ENCODE results near the gene DCUN1D2.

Gene DCUN1D2

GRCh38 chr13:113490496-113491417, at the start of gene DCUN1D2:
DCUN1D2 (minus strand) TSS chr13:113490711; CDS start chr13:113490669, 42 bp downstream.
- intact Hi-C loops (cut with DNase I), result no loop called here
- peak; percentile 74 to 97 (median 93) for DNase-seq

- no peak for DNase-seq
- intact Hi-C loops (cut with DNase I), result no loop called here
Measured at GRCh38 chr13:113539822-113540221, 49.3 kb upstream of the DCUN1D2 start.

- intact Hi-C loops (cut with DNase I), result no loop called here
- peak in 2 of 42 donors; percentile 7 to 23 for DNase-seq
Measured at GRCh38 chr13:113539176-113539575, 48.7 kb upstream of the DCUN1D2 start.

- DNase-seq, result peak in 2 of 42 donors; percentile 12 to 40
- intact Hi-C loops (cut with DNase I), result no loop called here
Measured at GRCh38 chr13:113538689-113539058, 48.2 kb upstream of the DCUN1D2 start.

- peak in 4 of 42 donors; percentile 1 to 21 (median 6) for DNase-seq
- intact Hi-C loops (cut with DNase I), result no loop called here
Measured at GRCh38 chr13:113537909-113538688, 47.6 kb upstream of the DCUN1D2 start.

GRCh38 chr13:113537205-113537604, 46.7 kb upstream of the DCUN1D2 start:
- intact Hi-C loops (cut with DNase I), result no loop called here
- DNase-seq, result peak in 4 of 42 donors; percentile 8 to 23 (median 16)

GRCh38 chr13:113536461-113537110, 46.1 kb upstream of the DCUN1D2 start:
- peak in 4 of 42 donors; percentile 5 to 28 (median 21) for DNase-seq

GRCh38 chr13:113535381-113535781, 44.9 kb upstream of the DCUN1D2 start:
- DNase-seq, result peak in 3 of 42 donors; percentile 7 to 9 (median 9)
- intact Hi-C loops (cut with DNase I), result no loop called here

More at GRCh38 chr13:113536461-113537110, 46.1 kb upstream of the DCUN1D2 start:
- intact Hi-C loops (cut with DNase I), result no loop called here

GRCh38 chr13:113534236-113534860, 43.8 kb upstream of the DCUN1D2 start:
- peak in 2 of 42 donors; percentile 11 to 33 for DNase-seq
- intact Hi-C loops (cut with DNase I), result no loop called here

- intact Hi-C loops (cut with DNase I), result no loop called here
- peak in 3 of 42 donors; percentile 14 to 23 (median 23) for DNase-seq
Measured at GRCh38 chr13:113533161-113533840, 42.8 kb upstream of the DCUN1D2 start.

- peak in 17 of 42 donors; percentile 19 to 58 (median 38) for DNase-seq
- intact Hi-C loops (cut with DNase I), result no loop called here
Measured at GRCh38 chr13:113532156-113532806, 41.8 kb upstream of the DCUN1D2 start.

GRCh38 chr13:113531041-113531873, 40.7 kb upstream of the DCUN1D2 start:
- intact Hi-C loops (cut with DNase I), result no loop called here
- peak in 3 of 42 donors; percentile 7 to 35 (median 23) for DNase-seq

- intact Hi-C loops (cut with DNase I), result no loop called here
- peak in 1 of 42 donors; percentile 6 for DNase-seq
Measured at GRCh38 chr13:113528813-113529180, 38.3 kb upstream of the DCUN1D2 start.

GRCh38 chr13:113528101-113528812, 37.7 kb upstream of the DCUN1D2 start:
- DNase-seq, result peak in 3 of 42 donors; percentile 1 to 9 (median 5)
- intact Hi-C loops (cut with DNase I), result no loop called here

- peak in 3 of 42 donors; percentile 2 to 9 (median 8) for DNase-seq
- intact Hi-C loops (cut with DNase I), result no loop called here
Measured at GRCh38 chr13:113527272-113527958, 36.9 kb upstream of the DCUN1D2 start.

All from head of caudate nucleus (tissue), 42 donors.